Central memory CD8-positive, alpha-beta T cell (primary cell): ENCODE results near the gene NUDT13.

Source experiments
- ATAC-seq: fragments of 150-1000 bp; cut with Tn5 transposase; replicated peaks from 2 replicates; pipeline ENCODE4 v1.10.0; 2022; ENCODE audit warnings: mild to moderate bottlenecking, moderate FRiP score, moderate number of reproducible peaks; ENCODE audit not compliant: poor library complexity, severe bottlenecking; ENCODE audit errors: extremely low read depth
- DNase-seq, 2 donors: peaks; one replicate each; pipeline ENCODE4 v3.0.0; 2021; ENCODE audit warnings: low spot score in 2 of 2
- H3K27ac Mint-ChIP-seq: one replicate; pipeline ENCODE4 v1.8.0; 2022; ENCODE audit warnings: low read depth, mild to moderate bottlenecking, moderate library complexity, mixed read lengths
- H3K27me3 Mint-ChIP-seq: one replicate; pipeline ENCODE4 v1.8.0; 2022; ENCODE audit warnings: mixed read lengths
- H3K36me3 Mint-ChIP-seq: one replicate; pipeline ENCODE4 v1.8.0; 2022; ENCODE audit warnings: mild to moderate bottlenecking, moderate library complexity, mixed read lengths; ENCODE audit not compliant: insufficient read depth
- H3K4me1 Mint-ChIP-seq: one replicate; pipeline ENCODE4 v1.8.0; 2022; ENCODE audit warnings: mixed read lengths
- H3K4me3 Mint-ChIP-seq: one replicate; pipeline ENCODE4 v1.8.0; 2022; ENCODE audit warnings: mild to moderate bottlenecking, moderate library complexity, mixed read lengths
- H3K9me3 Mint-ChIP-seq: one replicate; pipeline ENCODE4 v1.8.0; 2022; ENCODE audit warnings: mixed read lengths

Gene NUDT13

GRCh38 chr10:73174148-73174925, 64.1 kb downstream of the NUDT13 start:
- H3K27ac Mint-ChIP-seq, result no peak overlapping the region
- H3K4me3 Mint-ChIP-seq, result no peak overlapping the region
- H3K36me3 Mint-ChIP-seq, result peaks cover 10% of the 10 kb centered on the region
- no peaks in the 10 kb centered on the region for H3K27me3 Mint-ChIP-seq
- no peak for ATAC-seq
- no peak for DNase-seq
- H3K4me1 Mint-ChIP-seq, result no peaks in the 10 kb centered on the region
- H3K9me3 Mint-ChIP-seq, result no peaks in the 10 kb centered on the region
